Activated CD8-positive, alpha-beta memory T cell treated with anti-CD3 and anti-CD28 coated beads for 1 hour (primary cell): Measurements from ENCODE around the gene PNMA6E.
"Not testable (repeated sequence)": the region's sequence is repeated elsewhere in the genome, so short reads cannot be mapped to it uniquely, and the experiment has no call there.

Source experiments
- DNase-seq, 2 donors: peaks; one replicate each; pipeline ENCODE4 v3.0.0-alpha.2; 2020; ENCODE audit warnings: low read depth in 1 of 2; ENCODE audit errors: extremely low read depth in 1 of 2

The PNMA6E gene

GRCh38 chrX:153409414-153410101 is 8.4 kb upstream of the PNMA6E start:
- no peak for DNase-seq

- DNase-seq = no peak
Observed at GRCh38 chrX:153408871-153409351, 7.8 kb upstream of the PNMA6E start.

GRCh38 chrX:153408221-153408721 is 7.1 kb upstream of the PNMA6E start:
- DNase-seq = no peak

- DNase-seq = no peak
Observed at GRCh38 chrX:153407736-153408135, 6.6 kb upstream of the PNMA6E start.

DNA sequence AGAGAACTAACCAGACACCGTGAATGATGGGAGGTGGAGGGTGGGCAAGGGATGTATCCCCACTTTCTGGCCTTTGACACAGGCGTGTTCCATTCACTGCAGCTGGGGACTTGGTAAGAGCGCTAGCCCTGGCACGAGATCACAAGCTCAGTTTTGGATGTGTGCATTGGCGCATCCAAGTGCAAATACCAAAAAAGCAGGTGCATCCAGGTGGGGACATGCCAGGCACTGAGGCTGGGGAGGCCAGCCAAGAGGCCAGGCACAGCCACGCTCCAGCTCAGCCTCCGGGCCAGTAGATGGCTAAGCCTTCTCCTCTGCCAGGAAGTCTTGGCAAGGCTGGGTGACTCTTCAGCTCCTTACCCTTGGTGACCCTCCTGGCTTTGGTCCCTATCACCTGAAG is 5.8 kb upstream of the PNMA6E start:
- no peak for DNase-seq

DNA sequence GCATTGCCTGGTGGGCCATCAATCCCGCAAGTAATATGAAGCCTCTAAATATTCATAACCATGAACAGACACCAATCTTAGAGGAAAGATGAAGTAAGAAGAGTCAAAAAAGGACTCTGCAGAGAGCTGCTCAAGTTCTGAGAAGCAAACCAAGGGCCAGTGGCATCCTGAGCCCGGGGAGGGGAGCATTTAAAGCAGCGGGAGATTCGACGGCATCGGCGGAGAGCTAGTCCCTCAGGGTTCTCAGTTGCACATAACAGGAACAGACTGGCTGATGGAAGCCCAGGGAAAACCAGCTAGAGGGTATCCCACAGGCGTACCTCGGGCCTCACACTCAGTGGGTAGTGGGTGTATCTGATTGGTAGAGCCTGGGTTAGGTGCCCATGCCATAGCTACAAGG is 4.9 kb upstream of the PNMA6E start:
- DNase-seq = no peak

DNA sequence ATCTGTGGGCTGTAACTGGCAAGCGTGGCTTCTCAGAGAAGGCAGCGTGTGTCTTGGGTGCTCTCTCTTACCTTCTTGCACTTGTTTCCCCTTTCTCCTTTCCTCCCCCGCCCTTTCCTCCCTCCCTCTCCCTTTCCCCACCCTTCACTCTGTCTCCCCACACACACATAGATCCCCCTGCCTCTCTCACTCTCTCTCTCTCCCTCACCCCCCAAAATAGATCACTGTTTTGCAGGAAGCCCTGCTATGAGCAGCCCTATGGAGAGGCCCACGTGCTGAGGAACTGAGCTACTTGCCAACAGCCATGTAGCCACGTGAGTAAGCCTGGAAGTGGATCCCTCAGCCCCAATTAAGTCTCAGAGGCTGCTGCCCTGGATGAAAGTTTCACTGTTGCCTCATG is 4.3 kb upstream of the PNMA6E start:
- DNase-seq = no peak

DNA sequence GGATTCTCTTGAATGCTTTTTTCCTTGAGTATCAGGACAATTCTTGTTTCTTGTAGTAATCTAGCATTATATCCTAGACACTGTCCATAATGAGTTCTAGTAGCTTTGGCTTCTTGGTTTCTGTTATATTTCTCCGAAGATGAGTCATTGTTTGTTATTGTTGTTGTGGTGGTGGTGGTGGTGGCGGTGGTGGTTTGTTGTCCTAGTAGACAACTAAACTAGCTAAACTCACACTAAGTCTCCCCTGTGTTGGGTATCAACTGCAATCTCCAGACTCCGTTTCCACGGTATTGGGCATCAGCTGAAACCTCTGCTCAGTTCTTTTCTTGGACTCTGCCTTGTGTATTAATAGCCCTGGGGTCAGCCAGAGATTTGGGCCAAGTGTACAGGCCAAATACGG is 3.2 kb upstream of the PNMA6E start:
- DNase-seq = not testable (repeated sequence)

- peak; percentile 17 to 24 for DNase-seq
Observed at GRCh38 chrX:153400146-153401132, 711 bp downstream of the PNMA6E start.

GRCh38 chrX:153398275-153398960 is 2.7 kb downstream of the PNMA6E start:
- DNase-seq = no peak

DNA sequence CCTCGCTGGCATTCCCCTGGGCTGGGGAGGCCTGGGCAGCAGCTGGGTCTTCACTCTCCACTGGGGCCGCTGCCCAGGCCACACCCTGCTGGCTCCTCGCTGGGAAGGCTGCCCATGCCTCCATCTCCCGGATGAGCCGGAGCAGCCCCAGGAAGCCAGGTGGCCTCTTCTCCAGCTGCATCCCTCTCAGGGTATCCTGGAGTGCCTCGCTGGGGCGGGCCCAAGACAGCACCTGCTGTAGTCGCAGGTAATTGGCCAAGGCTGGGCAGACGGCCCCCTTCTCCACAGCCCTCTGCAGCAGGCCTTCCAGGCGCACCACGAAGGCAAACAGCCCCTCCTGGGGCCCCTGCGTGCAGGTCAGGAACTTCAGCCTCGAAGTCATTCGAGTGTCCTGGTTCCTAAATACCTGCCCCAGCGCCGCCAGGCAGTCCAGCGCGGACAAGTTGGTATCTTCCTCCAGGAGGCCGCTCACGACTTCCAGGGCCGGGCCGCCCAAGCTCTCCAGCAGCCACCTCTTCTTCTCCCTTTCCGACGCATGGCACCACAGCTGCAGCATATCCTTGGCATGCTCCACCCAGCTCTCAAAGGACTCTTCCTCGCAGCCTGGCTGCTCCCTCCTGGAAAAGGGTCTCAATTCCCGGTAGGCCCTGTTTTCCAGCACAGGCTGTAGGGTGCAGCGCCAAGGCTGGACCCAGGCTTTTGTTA is 3.7 kb downstream of the PNMA6E start:
- no peak for DNase-seq

- no peak for DNase-seq
Observed at GRCh38 chrX:153396320-153397195, 4.6 kb downstream of the PNMA6E start.

GRCh38 chrX:153395613-153396319 is 5.4 kb downstream of the PNMA6E start:
- no peak for DNase-seq

- DNase-seq = no peak
Observed at GRCh38 chrX:153394612-153395011, 6.5 kb downstream of the PNMA6E start.

- no peak for DNase-seq
Observed at GRCh38 chrX:153392642-153393321, 8.4 kb downstream of the PNMA6E start.

GRCh38 chrX:153389460-153389768 is 11.7 kb downstream of the PNMA6E start:
- not testable (repeated sequence) for DNase-seq

DNA sequence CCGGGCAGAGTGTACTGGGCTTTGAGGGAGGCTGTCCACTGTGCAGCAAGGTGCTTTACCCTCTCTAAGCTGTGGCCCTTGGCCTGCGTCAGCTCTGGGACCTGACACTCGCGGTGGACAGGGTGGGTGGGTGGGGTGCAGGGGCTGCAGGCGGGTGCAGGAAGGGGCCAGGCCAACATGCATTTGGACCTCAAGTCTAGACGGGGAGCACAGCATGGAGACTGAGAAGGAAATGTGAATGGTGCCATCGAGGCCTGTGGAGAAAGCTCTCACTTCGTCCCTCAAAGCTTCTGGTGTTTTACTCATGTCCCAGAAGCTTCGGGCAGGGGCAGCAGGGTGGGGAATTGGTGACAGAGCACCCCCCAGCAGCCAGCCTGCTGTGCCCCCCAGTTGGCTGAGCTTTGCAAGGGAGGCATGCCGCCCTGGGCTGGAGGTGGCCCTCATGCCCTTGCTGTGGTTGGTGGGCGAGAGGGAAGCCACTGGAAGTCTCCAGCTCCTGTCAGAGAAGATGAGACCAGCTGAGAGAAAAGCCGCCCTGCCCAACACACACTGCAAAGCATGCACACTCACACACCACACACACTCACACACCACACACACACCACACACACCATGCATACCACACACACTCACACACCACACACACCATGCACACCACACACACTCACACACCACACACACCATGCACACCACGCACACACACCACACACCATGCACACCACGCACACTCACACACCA is 12.3 kb downstream of the PNMA6E start:
- DNase-seq = no peak
